PFSK-1 (cell line): ENCODE data around the gene CAPSL.

Source experiments
- POLR2AphosphoS5 ChIP-seq: IDR thresholded peaks from 2 replicates; pipeline ENCODE4 v1.6.1; 2012; ENCODE audit warnings: low read depth, mild to moderate bottlenecking, control low read depth, low read length, moderate library complexity
- TAF1 ChIP-seq: IDR thresholded peaks from 2 replicates; pipeline ENCODE4 v1.6.1; 2012; ENCODE audit warnings: low read length, control low read depth, borderline replicate concordance; ENCODE audit not compliant: insufficient read depth

- TF ChIP-seq TAF1 = no peak
- TF ChIP-seq POLR2AphosphoS5 = no peak
Measured at GRCh38 chr5:35921930-35922329, 16.5 kb downstream of the CAPSL start.
